GM21367 (cell line): ENCODE measurements around the gene ESPNL.

Experiments used
- ATAC-seq: cut with Tn5 transposase; IDR thresholded peaks from one replicate; pipeline ENCODE4 v1.9.1; 2021; ENCODE audit not compliant: unreplicated experiment

The ESPNL gene

GRCh38 chr2:238098901-238099713 lies 1.0 kb upstream of the ESPNL start:
- peak; percentile 14 for ATAC-seq

GRCh38 chr2:238099714-238100048 lies 459 bp upstream of the ESPNL start:
- no peak for ATAC-seq

GRCh38 chr2:238100821-238101771 lies 956 bp downstream of the ESPNL start:
- ATAC-seq: no peak

- no peak for ATAC-seq
Observed at GRCh38 chr2:238101891-238102841, 2.0 kb downstream of the ESPNL start.

- ATAC-seq: no peak
Observed at GRCh38 chr2:238102865-238103264, 2.7 kb downstream of the ESPNL start.

- no peak for ATAC-seq
Observed at GRCh38 chr2:238103465-238104225, 3.5 kb downstream of the ESPNL start.

- ATAC-seq: no peak
Observed at GRCh38 chr2:238104226-238104690, 4.1 kb downstream of the ESPNL start.

- ATAC-seq: no peak
Observed at GRCh38 chr2:238104691-238105371, 4.7 kb downstream of the ESPNL start.

- ATAC-seq: no peak
Observed at GRCh38 chr2:238105506-238106338, 5.6 kb downstream of the ESPNL start.

GRCh38 chr2:238106339-238106697 lies 6.2 kb downstream of the ESPNL start:
- ATAC-seq: no peak

GRCh38 chr2:238106698-238107524 lies 6.8 kb downstream of the ESPNL start:
- ATAC-seq: no peak

GRCh38 chr2:238107525-238108422 lies 7.6 kb downstream of the ESPNL start:
- peak; percentile 62 for ATAC-seq

- no peak for ATAC-seq
Observed at GRCh38 chr2:238108423-238109183, 8.5 kb downstream of the ESPNL start.

GRCh38 chr2:238113611-238114010 lies 13.5 kb downstream of the ESPNL start:
- no peak for ATAC-seq

- ATAC-seq: no peak
Observed at GRCh38 chr2:238114331-238114841, 14.2 kb downstream of the ESPNL start.
